Activated T-helper 17 cell treated with anti-CD3 and anti-CD28 coated beads, Interleukin-2, amount 50 U/mL, for 72 hours (primary cell): ENCODE data around the gene C1QA. TPM values are rescaled to one million over a fixed set of nuclear protein-coding genes. Genes with fewer than 3 reads are reported as not detected.

Experiments used
- ATAC-seq: fragments of 150-1000 bp; cut with Tn5 transposase; replicated peaks from 2 replicates; pipeline ENCODE4 v1.10.0; 2021; ENCODE audit warnings: mild to moderate bottlenecking, moderate library complexity
- H3K27ac Mint-ChIP-seq: one replicate; pipeline ENCODE4 v1.8.0; 2022; ENCODE audit warnings: mixed read lengths
- H3K27me3 Mint-ChIP-seq: one replicate; pipeline ENCODE4 v1.8.0; 2022; ENCODE audit warnings: mixed read lengths
- H3K36me3 Mint-ChIP-seq: one replicate; pipeline ENCODE4 v1.8.0; 2022; ENCODE audit warnings: low read depth, mild to moderate bottlenecking, mixed read lengths
- H3K4me1 Mint-ChIP-seq: one replicate; pipeline ENCODE4 v1.8.0; 2022; ENCODE audit warnings: mixed read lengths
- H3K4me3 Mint-ChIP-seq: one replicate; pipeline ENCODE4 v1.8.0; 2022; ENCODE audit warnings: mild to moderate bottlenecking, mixed read lengths
- H3K9me3 Mint-ChIP-seq: one replicate; pipeline ENCODE4 v1.8.0; 2022; ENCODE audit warnings: mixed read lengths
- total RNA-seq, 2 donors: library from RNA; stranded (reverse); gene quantifications; one replicate each; pipeline ENCODE4 v1.2.3, GENCODE V29; 2022

Gene C1QA
- total RNA-seq, 2 donors from 2014 or later: not detected

DNA sequence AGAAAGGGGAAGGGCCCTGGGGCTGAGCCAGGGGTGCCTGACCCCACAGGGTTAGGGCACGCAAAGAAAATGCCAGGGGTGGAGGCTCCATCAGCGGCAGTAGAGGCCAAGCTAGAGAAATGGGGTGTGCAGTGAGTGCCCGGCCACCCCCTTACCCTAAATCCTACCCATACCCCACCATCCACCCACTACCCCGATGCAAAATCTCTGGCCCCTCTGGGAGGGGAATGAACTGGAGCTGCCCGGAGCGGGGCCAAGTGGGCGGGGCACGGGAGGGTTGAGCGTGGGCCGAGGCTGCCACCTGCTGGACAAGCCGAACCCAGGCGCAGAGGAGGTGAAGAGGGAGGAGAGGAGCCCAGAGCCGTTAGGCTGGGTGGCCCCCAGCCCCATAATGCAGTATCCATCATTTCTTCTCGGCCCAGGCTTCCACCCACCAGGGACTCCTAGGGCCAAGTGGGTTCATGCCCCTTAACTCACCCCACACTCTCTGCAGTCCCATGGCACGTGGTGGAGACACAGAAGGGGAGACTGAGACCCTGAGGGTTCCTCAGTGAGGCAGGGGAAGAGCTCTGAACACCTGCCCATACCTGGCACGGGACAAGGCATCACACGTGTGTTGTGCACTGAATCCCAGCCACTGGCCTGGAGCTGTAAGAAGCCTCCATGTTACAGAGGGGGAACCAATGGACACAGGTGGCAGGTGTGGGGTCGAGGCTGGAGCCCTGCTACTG, 5.6 kb downstream of the C1QA start:
- H3K27ac Mint-ChIP-seq: no peak overlapping the region
- ATAC-seq: peak; percentile 85

GRCh38 chr1:22643381-22643780, 7.0 kb downstream of the C1QA start, which contains the start of gene C1QC:
Gene C1QC (plus strand): TSS chr1:22643633. CDS start chr1:22644024, 391 bp downstream.
- Mint-ChIP-seq H3K4me3 (no peak within 1 kb of the TSS), H3K4me1 (no peaks in the 10 kb centered on the region), H3K27me3 (peaks cover 17% of the 10 kb centered on the region), H3K9me3 (no peaks in the 10 kb centered on the region), H3K27ac (no peak within 1 kb of the TSS), H3K36me3 (no peaks in the 10 kb centered on the region)
- no peak for ATAC-seq

More for the DNA sequence above, 5.6 kb downstream of the C1QA start:
- H3K9me3 Mint-ChIP-seq: no peaks in the 10 kb centered on the region
- no peak overlapping the region for H3K4me3 Mint-ChIP-seq
- peaks cover 15% of the 10 kb centered on the region for H3K27me3 Mint-ChIP-seq
- H3K4me1 Mint-ChIP-seq: no peaks in the 10 kb centered on the region
- no peaks in the 10 kb centered on the region for H3K36me3 Mint-ChIP-seq

DNA sequence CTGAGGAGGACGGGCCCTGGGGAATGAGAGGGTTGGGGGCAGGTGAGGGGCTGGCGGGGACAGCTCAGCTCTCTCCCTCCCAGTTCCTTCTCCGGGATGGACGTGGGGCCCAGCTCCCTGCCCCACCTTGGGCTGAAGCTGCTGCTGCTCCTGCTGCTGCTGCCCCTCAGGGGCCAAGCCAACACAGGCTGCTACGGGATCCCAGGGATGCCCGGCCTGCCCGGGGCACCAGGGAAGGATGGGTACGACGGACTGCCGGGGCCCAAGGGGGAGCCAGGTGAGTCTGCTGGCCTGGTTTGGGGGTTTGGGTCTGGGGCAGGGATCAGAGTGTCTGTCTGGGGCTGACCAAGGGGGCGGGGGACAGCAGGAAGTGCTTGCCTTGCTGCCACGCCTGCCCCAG, 7.5 kb downstream of the C1QA start:
- peaks cover 17% of the 10 kb centered on the region for H3K27me3 Mint-ChIP-seq
- H3K27ac Mint-ChIP-seq: no peak overlapping the region
- ATAC-seq: no peak
- H3K36me3 Mint-ChIP-seq: no peaks in the 10 kb centered on the region
- H3K4me1 Mint-ChIP-seq: no peaks in the 10 kb centered on the region
- no peaks in the 10 kb centered on the region for H3K9me3 Mint-ChIP-seq
- H3K4me3 Mint-ChIP-seq: no peak overlapping the region

- Mint-ChIP-seq H3K4me3 (no peak overlapping the region), H3K27me3 (peaks cover 25% of the 10 kb centered on the region), H3K27ac (no peak overlapping the region), H3K36me3 (no peaks in the 10 kb centered on the region), H3K9me3 (no peaks in the 10 kb centered on the region), H3K4me1 (no peaks in the 10 kb centered on the region)
- no peak for ATAC-seq
These were observed 9.5 kb downstream of the C1QA start for GRCh38 chr1:22645931-22646330.

DNA sequence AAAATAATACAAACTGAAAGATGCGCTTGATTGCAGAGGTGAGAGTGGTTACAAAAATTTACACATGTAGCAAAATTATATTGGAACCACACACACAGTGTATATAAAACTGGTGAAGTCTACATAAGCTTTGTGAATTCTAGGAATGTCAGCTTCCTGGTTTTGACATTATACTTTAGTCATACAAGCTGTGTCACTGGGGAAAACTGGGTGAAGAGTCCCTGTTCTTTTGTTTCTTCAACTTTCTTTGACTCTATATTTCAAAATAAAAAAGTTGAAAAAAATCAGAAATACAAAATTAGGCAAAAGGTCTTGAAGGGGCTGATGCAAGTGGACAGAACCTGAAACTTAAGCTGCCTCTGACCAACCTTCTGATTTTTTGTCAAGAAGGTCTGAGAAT, 10.0 kb downstream of the C1QA start:
- Mint-ChIP-seq H3K9me3 (no peaks in the 10 kb centered on the region), H3K27me3 (peaks cover 21% of the 10 kb centered on the region), H3K27ac (no peak overlapping the region), H3K36me3 (no peaks in the 10 kb centered on the region), H3K4me1 (no peaks in the 10 kb centered on the region), H3K4me3 (no peak overlapping the region)
- no peak for ATAC-seq

DNA sequence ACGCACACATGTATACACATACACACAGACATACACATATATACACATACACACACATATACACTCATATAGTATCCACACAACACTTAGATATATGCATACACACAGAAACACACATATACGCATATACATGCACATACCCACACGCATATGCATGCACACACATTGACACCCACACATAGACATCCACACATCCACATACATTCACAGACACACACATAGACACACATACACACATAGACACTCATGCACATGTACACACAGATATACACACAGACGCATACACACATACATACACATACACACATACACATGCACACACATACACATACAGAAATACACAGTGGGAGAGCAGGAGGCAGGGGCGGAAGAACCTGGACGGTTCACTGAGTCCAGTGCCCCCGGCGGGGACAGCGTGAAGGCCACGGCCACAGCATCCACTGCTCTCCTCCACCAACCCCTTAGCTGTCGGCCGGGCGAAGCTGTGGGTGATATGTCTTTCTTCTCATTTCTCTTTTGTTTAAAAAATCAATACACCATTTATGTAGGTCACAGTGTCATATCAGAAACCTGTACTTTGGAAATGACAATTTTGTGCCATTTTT, 13.8 kb downstream of the C1QA start:
- Mint-ChIP-seq H3K4me1 (no peaks in the 10 kb centered on the region), H3K27me3 (peaks cover 29% of the 10 kb centered on the region), H3K36me3 (no peaks in the 10 kb centered on the region), H3K27ac (no peak overlapping the region), H3K4me3 (no peak overlapping the region), H3K9me3 (no peaks in the 10 kb centered on the region)
- no peak for ATAC-seq

- Mint-ChIP-seq H3K4me1 (no peaks in the 10 kb centered on the region), H3K27ac (no peak overlapping the region), H3K36me3 (no peaks in the 10 kb centered on the region), H3K27me3 (peaks cover 31% of the 10 kb centered on the region), H3K9me3 (no peaks in the 10 kb centered on the region), H3K4me3 (no peak overlapping the region)
- ATAC-seq: no peak
These were observed 15.8 kb downstream of the C1QA start for GRCh38 chr1:22651941-22652856.

DNA sequence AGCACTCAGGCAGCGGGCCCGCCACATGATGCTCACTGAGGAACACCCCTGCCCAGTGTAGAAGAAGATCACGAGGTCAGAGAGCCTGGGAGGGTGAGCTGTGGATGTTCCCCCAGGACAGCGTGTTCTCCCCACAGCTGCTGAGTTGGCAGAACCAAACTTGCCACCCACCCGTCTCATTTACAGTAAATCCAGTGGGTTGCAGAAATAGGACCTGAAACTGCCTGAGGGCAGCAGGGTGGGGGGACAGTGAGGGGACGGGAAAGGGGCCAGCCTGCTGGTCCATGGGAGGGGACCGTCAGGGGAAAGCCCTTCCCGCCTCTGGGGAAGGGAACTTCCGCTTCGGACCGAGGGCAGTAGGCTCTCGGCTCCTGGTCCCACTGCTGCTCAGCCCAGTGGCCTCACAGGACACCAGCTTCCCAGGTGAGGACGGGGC, 16.5 kb downstream of the C1QA start, which contains the start of gene C1QB:
Gene C1QB, plus strand, starts transcription at position 356 of the 436 bp plus-strand sequence. CDS start 6,227 bp downstream, outside the sequence.
- no peaks in the 10 kb centered on the region for H3K4me1 Mint-ChIP-seq
- no peaks in the 10 kb centered on the region for H3K36me3 Mint-ChIP-seq
- no peak within 1 kb of the TSS for H3K4me3 Mint-ChIP-seq
- no peak for ATAC-seq
- H3K27ac Mint-ChIP-seq: no peak within 1 kb of the TSS
- H3K27me3 Mint-ChIP-seq: peaks cover 33% of the 10 kb centered on the region
- H3K9me3 Mint-ChIP-seq: no peaks in the 10 kb centered on the region

GRCh38 chr1:22654692-22655091, 18.3 kb downstream of the C1QA start:
- Mint-ChIP-seq H3K36me3 (no peaks in the 10 kb centered on the region), H3K4me1 (no peaks in the 10 kb centered on the region), H3K27ac (no peak overlapping the region), H3K27me3 (peaks cover 40% of the 10 kb centered on the region), H3K9me3 (no peaks in the 10 kb centered on the region), H3K4me3 (no peak overlapping the region)
- no peak for ATAC-seq

- Mint-ChIP-seq H3K27ac (no peak overlapping the region), H3K4me1 (no peaks in the 10 kb centered on the region), H3K9me3 (no peaks in the 10 kb centered on the region), H3K27me3 (peaks cover 38% of the 10 kb centered on the region), H3K4me3 (no peak overlapping the region), H3K36me3 (no peaks in the 10 kb centered on the region)
- no peak for ATAC-seq
These were observed 22.1 kb downstream of the C1QA start for GRCh38 chr1:22658385-22659163.

DNA sequence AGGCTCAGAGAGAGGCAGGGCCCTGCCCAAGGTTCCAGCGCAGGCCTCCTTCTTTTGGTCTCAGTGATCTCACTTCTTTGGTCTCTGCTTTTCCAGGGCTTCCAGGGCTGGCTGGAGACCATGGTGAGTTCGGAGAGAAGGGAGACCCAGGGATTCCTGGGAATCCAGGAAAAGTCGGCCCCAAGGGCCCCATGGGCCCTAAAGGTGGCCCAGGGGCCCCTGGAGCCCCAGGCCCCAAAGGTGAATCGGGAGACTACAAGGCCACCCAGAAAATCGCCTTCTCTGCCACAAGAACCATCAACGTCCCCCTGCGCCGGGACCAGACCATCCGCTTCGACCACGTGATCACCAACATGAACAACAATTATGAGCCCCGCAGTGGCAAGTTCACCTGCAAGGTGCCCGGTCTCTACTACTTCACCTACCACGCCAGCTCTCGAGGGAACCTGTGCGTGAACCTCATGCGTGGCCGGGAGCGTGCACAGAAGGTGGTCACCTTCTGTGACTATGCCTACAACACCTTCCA, 24.4 kb downstream of the C1QA start:
- Mint-ChIP-seq H3K27me3 (peaks cover 36% of the 10 kb centered on the region), H3K4me1 (no peaks in the 10 kb centered on the region), H3K36me3 (no peaks in the 10 kb centered on the region), H3K4me3 (no peak overlapping the region), H3K27ac (no peak overlapping the region), H3K9me3 (no peaks in the 10 kb centered on the region)
- no peak for ATAC-seq

DNA sequence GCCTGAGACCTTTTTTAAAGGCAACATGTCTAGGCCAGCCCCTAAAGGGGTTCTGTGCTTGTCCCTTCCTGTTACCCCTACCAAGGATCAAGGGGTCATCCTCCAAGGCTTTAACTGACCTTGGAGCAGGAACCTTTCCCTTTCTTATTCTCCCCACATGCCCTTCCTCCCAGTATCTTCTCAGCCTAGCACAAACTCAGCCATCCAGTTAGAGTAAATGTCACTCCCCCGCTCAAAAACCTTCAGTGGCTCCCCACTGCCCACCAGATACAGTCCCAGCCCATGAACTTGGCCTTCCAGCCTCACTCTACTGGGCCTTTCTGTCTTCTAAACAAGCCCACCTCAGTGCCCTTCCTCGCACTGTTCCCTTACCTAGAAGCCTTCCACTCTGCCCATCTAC, 25.5 kb downstream of the C1QA start:
- no peak for ATAC-seq
- Mint-ChIP-seq H3K27me3 (peaks cover 32% of the 10 kb centered on the region), H3K36me3 (no peaks in the 10 kb centered on the region), H3K27ac (no peak overlapping the region), H3K4me3 (no peak overlapping the region), H3K9me3 (no peaks in the 10 kb centered on the region), H3K4me1 (no peaks in the 10 kb centered on the region)

- ATAC-seq: no peak
- peaks cover 30% of the 10 kb centered on the region for H3K27me3 Mint-ChIP-seq
- no peak overlapping the region for H3K4me3 Mint-ChIP-seq
- H3K9me3 Mint-ChIP-seq: no peaks in the 10 kb centered on the region
- H3K36me3 Mint-ChIP-seq: no peaks in the 10 kb centered on the region
- no peak overlapping the region for H3K27ac Mint-ChIP-seq
- H3K4me1 Mint-ChIP-seq: no peaks in the 10 kb centered on the region
These were observed 25.9 kb downstream of the C1QA start for GRCh38 chr1:22662318-22662717.

DNA sequence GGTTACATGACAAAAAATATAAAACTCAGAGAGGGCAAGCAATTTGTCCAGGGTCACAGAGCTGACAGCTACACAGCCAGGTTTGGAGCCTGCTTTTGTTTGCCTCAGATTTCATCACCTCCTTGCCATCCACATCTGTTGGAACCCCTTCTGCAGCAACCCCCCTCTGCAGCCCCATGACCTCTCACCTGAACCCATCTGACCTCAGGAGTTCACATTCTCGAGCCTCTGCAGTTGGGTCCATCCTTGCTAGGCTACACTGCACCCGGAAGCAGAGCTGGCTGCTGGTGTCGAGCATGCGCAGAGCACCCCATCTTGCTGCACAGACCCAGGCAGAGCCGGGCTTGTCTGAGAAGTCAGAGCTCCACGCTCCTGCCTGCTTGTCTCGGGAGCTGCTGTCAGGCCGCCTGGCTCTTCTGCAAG, 26.6 kb downstream of the C1QA start:
- Mint-ChIP-seq H3K27me3 (peaks cover 32% of the 10 kb centered on the region), H3K36me3 (no peaks in the 10 kb centered on the region), H3K4me3 (no peak overlapping the region), H3K9me3 (no peaks in the 10 kb centered on the region), H3K27ac (no peak overlapping the region), H3K4me1 (no peaks in the 10 kb centered on the region)
- ATAC-seq: no peak
